ENCODE measurements around the gene PRXL2A. TPM values are rescaled to one million over a fixed set of nuclear protein-coding genes. Genes with fewer than 3 reads are reported as not detected.

Gene PRXL2A
- total RNA-seq, 4 donors from 2014 or later, result 15.4 to 26.6 (median 25.5) TPM

- Histone ChIP-seq H3K27me3 (no peaks in the 10 kb centered on the region), H3K36me3 (peaks cover 0 to 22% (median 11%) of the 10 kb centered on the region in 4 donors), H3K4me3 (no peak overlapping the region), H3K4me1 (peaks cover 46 to 54% (median 53%) of the 10 kb centered on the region in 4 donors), H3K27ac (replicated peaks in 1 of 4) (no peak overlapping the region), H3K9me3 (no peaks in the 10 kb centered on the region)
- TF ChIP-seq POLR2A (IDR thresholded peaks at IDR 0.05; ENCODE audit: low read depth), result no peak
- no peak for TF ChIP-seq EP300 (IDR thresholded peaks at IDR 0.05)
- no peak for TF ChIP-seq CTCF (IDR thresholded peaks at IDR 0.05)
- TF ChIP-seq POLR2AphosphoS5 (IDR thresholded peaks at IDR 0.05), result no peak
- 82% methylated on average over 10 of the region's 10 CpGs for WGBS
- no peak for DNase-seq (ENCODE audit: extremely low spot score)
- intact Hi-C loops (cut with DNase I), result no loop called here
Observed at GRCh38 chr10:80485076-80485945, 77.0 kb downstream of the PRXL2A start.

GRCh38 chr10:80485946-80486764 is 77.8 kb downstream of the PRXL2A start:
- TF ChIP-seq CTCF (IDR thresholded peaks at IDR 0.05) (no peak), EP300 (IDR thresholded peaks at IDR 0.05) (no peak), POLR2AphosphoS5 (IDR thresholded peaks at IDR 0.05) (no peak), POLR2A (IDR thresholded peaks at IDR 0.05; ENCODE audit: low read depth) (no peak)
- peak overlapping the region in 1 of 4 donors; percentile 21 for H3K27ac ChIP-seq (replicated peaks in 1 of 4)
- intact Hi-C loops (cut with DNase I), result no loop called here
- peak overlapping the region in 1 of 4 donors; percentile 10 for H3K4me3 ChIP-seq
- H3K36me3 ChIP-seq, result peaks cover 0 to 30% (median 16%) of the 10 kb centered on the region in 4 donors
- no peak for DNase-seq (ENCODE audit: extremely low spot score)
- H3K4me1 ChIP-seq, result peaks cover 47 to 60% (median 59%) of the 10 kb centered on the region in 4 donors
- H3K27me3 ChIP-seq, result no peaks in the 10 kb centered on the region
- no peaks in the 10 kb centered on the region for H3K9me3 ChIP-seq
- WGBS, result 79% methylated on average over 17 of the region's 17 CpGs

Other genes starting within 250 kb of the PRXL2A start
- 100 to 1,000 TPM; 126 to 213 (median 166) TPM for gene ANXA11, start 203.0 kb upstream of the PRXL2A start, total RNA-seq
- not detected for gene MAT1A, start 118.9 kb upstream of the PRXL2A start, total RNA-seq
- not detected for gene DYDC1, start 51.8 kb upstream of the PRXL2A start, total RNA-seq
- not detected for gene DYDC2, start 51.8 kb upstream of the PRXL2A start, total RNA-seq
- 10 to 100 TPM; 17.9 to 50.5 (median 38.4) TPM for gene TSPAN14, start 45.8 kb downstream of the PRXL2A start, total RNA-seq
- gene SH2D4B, start 129.4 kb downstream of the PRXL2A start, total RNA-seq, result under 1 TPM in 2 of 4 donors, not detected in 2; 0.26 to 0.42 TPM